Endothelial cell of hepatic sinusoid (primary cell): ENCODE measurements around the gene COBL.

Experiments used
- in situ Hi-C: cut with HindIII; loops from 2 replicates; pipeline ENCODE4 v1.10.0; 2017; ENCODE audit warnings: low sequenced_read_pairs

COBL gene

GRCh38 chr7:51128545-51129435 is 187.8 kb downstream of the COBL start:
- in situ Hi-C loops = no loop called here

GRCh38 chr7:51127618-51127904 is 189.0 kb downstream of the COBL start:
- in situ Hi-C loops = no loop called here

DNA sequence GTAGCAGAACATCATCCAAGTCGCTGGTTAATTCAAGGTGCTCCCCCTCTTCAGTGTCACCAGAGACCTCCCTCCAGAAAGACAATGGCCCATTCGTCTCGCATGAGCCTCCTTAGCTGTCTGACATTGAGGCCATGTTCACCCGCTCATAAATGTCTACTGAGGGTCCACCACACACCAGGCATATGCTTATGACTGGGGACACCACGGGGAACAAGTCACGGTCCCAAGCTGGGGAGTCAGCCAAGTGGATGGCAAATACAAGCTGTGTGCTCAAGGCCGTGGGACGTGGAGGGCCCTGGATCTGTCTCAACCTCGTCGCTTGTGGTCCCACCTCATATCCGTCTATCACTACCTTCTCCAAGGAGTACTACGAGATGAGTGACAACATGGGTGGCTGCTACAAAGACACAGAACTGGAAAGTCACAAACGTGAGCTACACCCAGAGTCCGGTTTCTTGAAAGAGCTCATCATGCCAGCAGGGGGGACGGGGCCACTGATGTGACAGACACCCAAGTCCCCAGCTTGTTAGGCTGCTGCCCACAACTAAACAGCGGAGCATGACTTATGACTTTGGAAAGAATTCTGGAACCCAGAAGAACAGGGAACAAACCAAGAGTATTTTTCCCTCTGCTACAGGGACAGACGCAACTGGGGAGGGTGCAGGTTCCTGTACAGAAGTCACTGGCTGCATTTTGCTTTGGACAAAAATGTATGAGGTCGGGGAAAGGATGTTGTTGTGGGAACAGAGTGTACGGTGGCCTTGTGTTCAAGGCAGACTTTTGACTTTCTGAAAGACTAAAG is 189.6 kb downstream of the COBL start:
- in situ Hi-C loops = no loop called here

DNA sequence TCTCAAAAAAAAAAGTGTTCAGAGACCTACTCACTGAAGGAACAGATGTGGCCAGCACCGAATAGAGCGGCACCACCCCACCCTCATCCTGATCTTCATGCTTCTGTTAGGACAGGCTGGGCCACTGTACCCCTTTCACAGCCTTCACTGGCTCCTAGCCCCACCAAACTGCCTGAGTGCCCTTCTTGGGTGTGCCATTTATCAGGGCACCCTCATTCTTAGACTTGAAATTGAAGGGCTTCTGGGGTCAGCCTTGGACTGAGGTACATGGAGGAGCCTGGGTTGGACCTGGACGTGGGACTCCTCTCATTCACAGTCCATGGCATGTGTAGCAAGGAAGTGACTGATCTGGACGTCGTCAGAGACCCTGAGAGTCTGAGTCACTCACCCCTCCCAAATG is 190.3 kb downstream of the COBL start:
- in situ Hi-C loops = no loop called here

DNA sequence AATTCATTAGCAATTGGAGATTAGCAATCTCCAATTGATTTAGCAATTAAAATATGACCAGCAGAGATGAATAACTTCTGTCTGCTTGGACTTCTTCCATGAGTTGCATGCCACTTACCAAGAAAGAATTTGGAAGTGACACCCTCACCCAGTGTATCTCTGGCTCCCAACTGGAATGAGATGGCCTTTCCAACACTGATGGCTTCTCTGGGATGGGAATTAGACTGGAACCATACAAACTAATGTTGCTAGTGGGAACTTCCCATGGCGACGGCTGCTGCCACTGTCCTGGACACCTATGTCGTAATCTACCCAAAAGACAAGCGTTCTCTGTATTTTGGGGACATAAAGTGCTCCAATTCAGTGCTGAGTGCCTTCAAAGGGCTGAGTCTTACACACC is 192.3 kb downstream of the COBL start:
- in situ Hi-C loops = no loop called here

GRCh38 chr7:51123322-51124019 is 193.1 kb downstream of the COBL start:
- in situ Hi-C loops = no loop called here

DNA sequence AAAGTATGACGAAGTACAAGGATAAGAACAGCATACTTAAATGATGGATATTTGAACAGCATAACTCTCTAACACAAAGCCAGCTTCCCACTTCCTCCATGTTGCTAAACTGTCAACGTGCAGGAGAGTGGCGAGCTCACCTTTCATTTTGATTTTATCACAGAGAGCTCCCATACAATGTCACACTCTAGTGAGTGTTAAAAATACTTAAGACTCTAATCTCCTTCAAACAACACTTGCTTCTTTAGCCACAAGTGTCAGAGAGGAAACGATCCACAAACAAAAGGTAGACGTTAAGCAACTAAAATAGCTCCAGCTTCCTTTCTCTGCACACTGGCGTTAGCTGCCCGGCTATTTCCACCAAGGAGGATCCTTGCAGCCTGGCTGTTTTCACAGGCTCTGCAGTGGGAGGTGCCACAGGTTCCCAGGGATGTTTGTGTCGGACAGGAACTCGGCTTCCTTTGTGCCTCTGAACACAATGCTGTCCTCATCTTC is 194.6 kb downstream of the COBL start:
- in situ Hi-C loops = no loop called here

DNA sequence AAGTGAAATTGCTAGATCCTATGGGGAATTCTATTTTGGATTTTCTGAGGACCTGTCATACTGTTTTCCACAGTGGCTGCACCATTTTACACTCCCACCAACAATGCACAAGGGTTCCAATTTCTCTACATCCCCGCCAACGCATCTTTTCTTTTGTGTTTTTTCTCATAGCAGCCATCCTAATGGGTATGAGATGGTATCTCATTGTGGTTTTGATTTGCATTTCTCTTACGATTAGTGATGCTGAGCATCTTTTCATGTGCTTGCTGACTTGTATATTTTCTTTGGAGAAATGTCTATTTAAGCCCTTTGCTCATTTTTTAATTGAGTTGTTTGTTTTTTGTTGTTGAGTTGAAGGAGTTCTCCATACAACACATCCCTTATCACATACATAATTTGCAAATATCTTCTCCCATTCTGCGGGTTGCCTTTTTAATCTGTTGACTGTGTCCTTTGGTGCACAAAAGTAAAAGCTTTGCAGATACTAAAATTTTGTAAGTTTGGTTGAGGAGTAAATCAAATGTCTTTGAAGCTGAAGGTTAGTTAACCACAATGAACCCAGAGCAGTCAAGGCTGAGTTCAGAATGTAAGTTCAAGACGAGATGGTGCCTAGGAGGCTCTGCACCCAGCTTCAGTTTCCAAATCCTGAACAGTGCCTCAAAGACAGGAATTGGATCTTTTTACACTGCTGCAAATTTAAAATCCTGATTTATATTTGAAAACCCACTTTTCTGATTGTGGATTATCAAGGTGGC is 195.4 kb downstream of the COBL start:
- in situ Hi-C loops = no loop called here

DNA sequence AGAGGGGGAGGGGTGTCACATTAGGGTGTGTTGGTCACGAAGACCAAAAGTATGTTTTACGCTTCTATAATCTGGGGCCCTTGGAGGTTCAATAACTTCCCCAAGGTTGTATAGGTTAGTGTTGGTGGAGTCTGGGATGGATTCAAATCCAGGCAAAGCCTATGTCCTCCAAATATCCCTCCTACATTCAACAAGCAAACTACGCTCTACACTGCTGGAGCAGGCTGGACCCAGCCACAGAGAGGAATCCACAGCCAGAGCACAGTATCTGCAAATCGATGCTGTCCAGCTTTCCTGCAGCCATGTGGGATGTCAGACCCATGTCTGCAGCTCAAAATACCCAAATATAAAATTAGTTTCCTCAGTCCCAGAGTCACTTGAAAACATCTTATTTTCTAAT is 198.0 kb downstream of the COBL start:
- in situ Hi-C loops = no loop called here

DNA sequence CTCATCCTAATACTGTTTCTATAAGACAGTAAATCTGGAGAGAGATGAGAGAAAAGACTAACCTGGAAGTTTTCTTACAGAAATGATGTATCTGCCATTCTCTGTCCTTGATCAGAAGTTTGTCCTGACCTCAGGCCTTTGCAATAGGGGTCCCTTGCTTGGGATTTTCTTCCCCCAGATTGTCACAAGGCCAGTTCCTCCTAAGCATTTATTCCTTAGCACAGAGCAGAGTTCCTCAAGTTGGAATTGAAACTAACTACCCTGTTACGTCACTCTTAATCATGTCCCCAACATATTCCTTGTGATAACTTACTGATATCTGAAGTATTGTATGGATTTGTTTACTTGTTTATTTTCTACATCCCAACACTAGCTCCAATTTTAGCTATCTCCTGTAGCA is 202.1 kb downstream of the COBL start:
- in situ Hi-C loops = no loop called here

DNA sequence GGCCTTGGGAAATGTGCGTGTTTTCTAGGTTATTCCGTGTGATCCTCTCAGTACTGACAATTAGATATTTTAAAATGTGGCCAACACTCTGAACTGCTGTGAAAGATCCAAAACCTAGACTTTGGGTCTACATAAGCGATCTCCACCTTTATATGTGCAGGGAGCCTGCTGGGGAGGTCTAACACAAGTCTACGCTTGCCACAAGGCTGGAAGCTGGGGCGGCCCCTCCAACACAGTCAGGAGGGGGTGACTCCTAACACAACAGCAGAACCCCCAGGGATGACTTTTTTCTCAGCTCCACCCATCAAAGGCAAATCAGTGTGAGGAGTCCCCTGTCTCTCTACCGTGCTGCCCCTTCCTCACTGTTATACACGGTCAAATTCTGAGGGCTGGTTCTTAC is 202.6 kb downstream of the COBL start:
- in situ Hi-C loops = no loop called here

- in situ Hi-C loops = no loop called here
These were observed 203.0 kb downstream of the COBL start for GRCh38 chr7:51113560-51113959.

GRCh38 chr7:51111241-51111940 is 205.2 kb downstream of the COBL start:
- in situ Hi-C loops = no loop called here

DNA sequence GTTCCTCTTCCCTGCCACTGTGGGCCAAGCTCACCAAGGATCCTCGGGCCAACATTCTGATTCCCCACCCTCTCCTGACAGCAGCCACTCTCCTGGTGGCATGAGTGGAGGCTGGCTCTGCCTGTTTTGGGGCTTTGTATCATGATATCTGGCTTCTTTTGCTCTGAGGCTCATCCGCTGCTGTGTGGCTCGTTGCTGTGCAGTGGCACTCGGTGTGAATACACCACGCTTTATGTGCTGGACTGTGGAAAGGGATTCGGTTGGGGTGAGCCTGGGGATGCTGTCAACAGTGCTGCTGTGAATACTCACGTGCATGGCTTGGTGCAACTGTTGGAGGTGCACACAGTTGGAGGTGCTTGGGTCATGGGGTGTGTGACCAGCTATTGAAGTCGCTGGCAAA is 208.5 kb downstream of the COBL start:
- in situ Hi-C loops = no loop called here

DNA sequence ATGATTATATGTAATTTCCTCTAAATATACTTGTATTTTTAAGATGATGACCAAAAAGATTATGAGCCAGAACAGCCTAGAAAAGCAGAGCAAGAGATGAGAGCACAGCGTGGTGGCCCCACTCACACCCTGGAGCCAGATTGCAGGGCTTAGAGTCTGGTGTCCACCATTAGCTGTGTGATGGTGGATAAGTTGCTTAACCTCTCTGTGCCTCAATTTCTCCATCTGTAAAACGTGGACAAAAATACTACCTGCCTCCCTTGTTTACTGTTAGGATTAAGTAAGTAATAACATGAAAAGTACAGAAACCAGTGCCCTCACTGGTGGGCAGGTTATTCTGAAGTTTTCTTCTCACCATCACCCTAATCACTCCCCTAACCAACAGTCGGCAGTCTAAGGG is 212.3 kb downstream of the COBL start:
- in situ Hi-C loops = no loop called here

DNA sequence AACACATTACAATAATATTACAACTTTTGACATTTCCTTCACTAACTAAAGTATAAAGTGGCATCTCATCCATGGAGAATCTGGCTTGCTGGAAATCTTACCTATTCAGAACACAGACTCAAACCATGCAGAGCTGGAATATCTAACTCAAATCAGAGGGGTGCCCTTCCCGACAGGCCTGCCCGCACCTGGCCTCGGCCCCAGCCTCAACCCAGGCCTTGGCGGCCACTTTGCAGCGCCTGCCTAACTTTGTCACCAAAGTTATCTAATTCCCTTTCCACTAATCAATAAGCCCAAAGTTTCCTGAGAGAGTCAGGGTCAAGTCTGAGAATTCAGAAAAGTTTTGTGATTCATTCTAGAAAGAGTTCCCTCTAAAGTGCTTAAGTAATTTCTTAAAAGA is 212.9 kb downstream of the COBL start:
- in situ Hi-C loops = no loop called here

DNA sequence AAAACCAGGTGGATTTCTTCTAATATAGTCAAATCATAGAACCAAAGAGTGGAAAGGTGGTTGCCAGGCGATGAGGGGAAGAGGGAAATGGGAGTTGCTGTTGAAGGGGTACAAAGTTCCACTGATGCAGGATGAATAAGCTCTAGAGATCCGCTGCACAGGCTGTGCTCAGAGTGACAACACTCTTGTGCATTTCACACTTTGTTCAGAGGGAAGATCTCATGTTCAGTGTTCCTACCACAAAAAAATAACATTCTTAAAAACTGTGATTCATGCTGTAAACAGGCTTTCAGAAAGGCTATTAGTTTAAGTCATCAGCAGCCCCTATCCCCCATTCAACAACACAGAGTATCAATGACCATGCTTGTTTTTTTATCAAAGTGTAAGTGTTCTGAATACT is 213.8 kb downstream of the COBL start:
- in situ Hi-C loops = no loop called here

DNA sequence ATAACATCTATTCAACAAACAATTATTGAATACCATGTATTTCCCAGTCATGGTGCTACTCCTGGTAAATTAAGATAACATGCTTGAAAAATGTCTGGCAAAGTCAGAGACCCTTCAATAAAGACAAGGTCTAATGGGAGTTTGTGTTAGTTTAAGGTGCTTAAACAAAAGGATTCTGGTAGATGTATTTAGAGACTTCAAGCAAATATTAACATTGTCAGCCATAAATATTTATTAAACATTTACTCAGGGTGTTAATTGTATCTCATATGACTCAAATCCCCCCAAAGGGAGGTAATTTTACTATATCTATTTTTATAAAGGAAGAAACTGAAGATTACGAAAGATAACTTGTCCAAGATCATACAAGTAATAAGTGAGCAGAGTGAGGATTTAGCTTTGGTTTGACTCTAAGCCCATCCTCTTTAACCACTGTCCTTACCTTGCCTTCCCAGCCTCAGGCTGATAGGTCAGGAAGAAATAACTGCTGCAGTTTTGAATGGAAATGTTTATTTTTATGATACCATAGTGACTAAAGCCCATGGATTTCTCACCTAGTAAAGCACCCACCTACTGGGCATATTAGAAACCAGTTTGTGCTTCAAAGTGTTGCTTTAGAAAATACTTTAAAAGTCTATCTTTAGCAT is 215.4 kb downstream of the COBL start:
- in situ Hi-C loops = no loop called here

DNA sequence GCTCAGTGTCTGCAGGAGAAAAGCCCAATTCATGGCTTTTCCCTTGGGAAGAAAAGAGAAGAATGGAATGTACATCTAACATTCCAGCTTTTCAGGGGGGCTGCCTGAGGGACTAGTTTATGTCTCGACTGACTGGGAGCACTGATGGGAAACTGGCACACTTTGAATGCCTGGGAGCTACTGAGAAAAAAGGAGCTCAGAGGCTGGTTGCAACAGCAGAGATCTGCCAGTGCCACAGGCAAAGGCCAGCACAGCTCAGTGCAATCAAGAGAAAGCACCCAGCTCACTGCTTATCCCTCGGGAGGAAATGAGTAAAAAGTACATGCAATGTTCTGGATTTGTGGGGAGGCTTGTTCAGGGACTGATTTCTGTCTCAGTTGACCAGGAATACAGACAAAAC is 226.2 kb downstream of the COBL start:
- in situ Hi-C loops = no loop called here
